LNCaP clone FGC (cell line): ENCODE results near the gene MED28.
"Not testable (repeated sequence)": the region's sequence is repeated elsewhere in the genome, so short reads cannot be mapped to it uniquely, and the experiment has no call there.

ENCODE experiments used
- DNase-seq: peaks from one replicate; pipeline ENCODE4 v3.0.0-alpha.2; 2011; ENCODE audit warnings: low read depth
- H3K4me3 ChIP-seq: 2 replicates; pipeline ENCODE4 v1.5.1; 2011; ENCODE audit warnings: mild to moderate bottlenecking, low read depth, low read length, control low read depth
- TF ChIP-seq, protein P1 (sequence below): IDR thresholded peaks from 2 replicates; pipeline ENCODE4 v1.5.1; 2012; ENCODE audit warnings: mild to moderate bottlenecking; ENCODE audit not compliant: control insufficient read depth, insufficient read depth; ENCODE audit errors: extremely low read depth

The MED28 gene

GRCh38 chr4:17646693-17647092, 32.3 kb downstream of the MED28 start:
- DNase-seq, result no peak
- H3K4me3 ChIP-seq, result no peak overlapping the region
- TF ChIP-seq, protein P1, sequence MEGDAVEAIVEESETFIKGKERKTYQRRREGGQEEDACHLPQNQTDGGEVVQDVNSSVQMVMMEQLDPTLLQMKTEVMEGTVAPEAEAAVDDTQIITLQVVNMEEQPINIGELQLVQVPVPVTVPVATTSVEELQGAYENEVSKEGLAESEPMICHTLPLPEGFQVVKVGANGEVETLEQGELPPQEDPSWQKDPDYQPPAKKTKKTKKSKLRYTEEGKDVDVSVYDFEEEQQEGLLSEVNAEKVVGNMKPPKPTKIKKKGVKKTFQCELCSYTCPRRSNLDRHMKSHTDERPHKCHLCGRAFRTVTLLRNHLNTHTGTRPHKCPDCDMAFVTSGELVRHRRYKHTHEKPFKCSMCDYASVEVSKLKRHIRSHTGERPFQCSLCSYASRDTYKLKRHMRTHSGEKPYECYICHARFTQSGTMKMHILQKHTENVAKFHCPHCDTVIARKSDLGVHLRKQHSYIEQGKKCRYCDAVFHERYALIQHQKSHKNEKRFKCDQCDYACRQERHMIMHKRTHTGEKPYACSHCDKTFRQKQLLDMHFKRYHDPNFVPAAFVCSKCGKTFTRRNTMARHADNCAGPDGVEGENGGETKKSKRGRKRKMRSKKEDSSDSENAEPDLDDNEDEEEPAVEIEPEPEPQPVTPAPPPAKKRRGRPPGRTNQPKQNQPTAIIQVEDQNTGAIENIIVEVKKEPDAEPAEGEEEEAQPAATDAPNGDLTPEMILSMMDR, result no peak

DNA sequence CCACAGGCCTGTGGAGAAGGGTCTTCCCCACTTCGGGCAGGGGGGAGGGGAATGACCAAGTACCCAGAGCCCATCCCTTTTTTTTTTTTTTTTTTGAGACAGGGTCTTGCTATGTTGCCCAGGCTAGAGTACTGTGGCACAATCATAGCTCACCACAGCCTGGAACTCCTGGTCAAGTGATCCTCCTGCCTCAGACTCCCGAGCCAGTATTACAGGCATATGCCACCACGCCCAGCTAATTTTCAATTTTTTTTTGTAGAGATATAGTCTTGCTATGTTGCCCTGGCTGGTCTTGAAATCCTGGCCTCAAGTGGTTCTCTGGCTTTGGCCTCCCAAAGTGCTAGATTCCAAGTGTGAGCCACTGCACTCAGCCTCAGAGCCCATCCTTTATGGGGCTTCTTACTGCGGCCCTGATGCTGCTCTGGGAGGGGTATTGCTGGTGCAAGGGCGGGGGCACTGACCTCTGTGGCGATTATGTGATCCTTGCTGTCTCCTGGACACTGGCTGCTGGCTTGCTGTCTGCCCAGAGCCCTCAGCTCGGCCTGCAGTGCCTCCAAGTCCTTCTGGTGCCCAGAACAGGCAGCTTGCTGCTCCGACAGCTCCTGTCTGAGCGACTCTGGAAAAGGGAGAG, 32.9 kb downstream of the MED28 start:
- no peak overlapping the region for H3K4me3 ChIP-seq
- TF ChIP-seq, protein P1, result no peak
- DNase-seq, result no peak

GRCh38 chr4:17647927-17648326, 33.5 kb downstream of the MED28 start:
- H3K4me3 ChIP-seq, result no peak overlapping the region
- DNase-seq, result no peak
- TF ChIP-seq, protein P1, result no peak

DNA sequence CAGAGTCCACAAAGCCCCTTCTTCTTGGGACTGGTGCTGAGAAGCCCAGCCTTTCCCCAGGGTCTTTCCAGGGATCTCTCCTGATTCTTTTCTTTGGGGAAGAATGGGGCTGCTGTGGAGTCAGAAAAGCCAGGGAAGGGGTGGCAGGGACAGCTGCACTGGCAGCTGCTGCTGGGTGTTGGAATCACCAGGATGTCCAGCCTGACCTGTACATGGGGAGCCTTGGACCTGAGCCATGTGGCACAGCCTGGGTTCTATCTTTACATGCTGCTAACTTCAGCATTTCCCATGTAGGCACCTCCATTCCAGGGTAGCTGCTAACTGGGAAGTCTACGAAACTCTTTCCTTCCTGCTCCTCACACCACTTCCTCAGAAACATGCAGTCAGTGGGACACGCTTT, 36.0 kb downstream of the MED28 start:
- H3K4me3 ChIP-seq, result no peak overlapping the region
- no peak for DNase-seq
- TF ChIP-seq, protein P1, result no peak

DNA sequence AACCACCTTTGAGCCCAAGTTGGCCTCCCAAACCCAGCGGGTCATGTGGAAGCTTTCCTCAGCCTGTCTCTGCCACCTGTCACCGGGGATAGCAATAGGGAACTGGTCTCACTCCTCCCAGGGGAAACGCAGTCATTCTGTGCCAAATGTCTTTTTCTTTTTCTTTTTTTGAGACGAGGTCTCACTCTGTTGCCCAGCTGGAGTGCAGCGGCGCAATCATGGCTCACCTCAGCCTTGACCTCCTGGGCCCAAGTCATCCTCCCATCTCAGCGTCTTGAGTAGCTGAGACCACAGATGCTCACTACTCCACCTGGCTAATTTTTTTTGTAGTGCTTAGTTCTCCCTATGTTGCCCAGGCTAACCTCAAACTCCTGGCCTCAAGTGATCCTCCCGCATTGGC, 40.3 kb downstream of the MED28 start:
- TF ChIP-seq, protein P1, result no peak
- no peak for DNase-seq
- H3K4me3 ChIP-seq, result no peak overlapping the region

DNA sequence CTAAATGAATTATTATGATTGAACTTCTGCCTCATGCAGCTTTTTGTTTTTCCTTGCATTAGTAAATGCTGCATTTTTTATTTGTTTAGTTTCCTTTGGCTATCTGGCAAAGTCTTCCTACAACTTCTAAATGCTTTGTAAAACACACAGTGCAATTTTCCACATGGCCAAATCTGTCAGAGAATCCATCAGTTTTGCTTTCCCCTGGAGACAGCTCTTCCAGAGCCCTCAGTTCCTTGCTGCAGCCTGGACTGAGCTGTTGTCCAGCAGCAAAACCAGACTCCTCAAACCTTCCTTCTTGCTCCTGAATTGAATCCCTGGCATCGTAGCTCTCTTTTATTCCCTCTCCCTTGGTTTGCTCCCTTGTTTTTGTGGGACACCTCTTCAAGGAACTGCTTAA, 42.6 kb downstream of the MED28 start:
- DNase-seq, result no peak
- no peak overlapping the region for H3K4me3 ChIP-seq
- TF ChIP-seq, protein P1, result no peak

- DNase-seq, result no peak
- H3K4me3 ChIP-seq, result no peak overlapping the region
- TF ChIP-seq, protein P1, result no peak
Observed at GRCh38 chr4:17657849-17658248, 43.4 kb downstream of the MED28 start.

DNA sequence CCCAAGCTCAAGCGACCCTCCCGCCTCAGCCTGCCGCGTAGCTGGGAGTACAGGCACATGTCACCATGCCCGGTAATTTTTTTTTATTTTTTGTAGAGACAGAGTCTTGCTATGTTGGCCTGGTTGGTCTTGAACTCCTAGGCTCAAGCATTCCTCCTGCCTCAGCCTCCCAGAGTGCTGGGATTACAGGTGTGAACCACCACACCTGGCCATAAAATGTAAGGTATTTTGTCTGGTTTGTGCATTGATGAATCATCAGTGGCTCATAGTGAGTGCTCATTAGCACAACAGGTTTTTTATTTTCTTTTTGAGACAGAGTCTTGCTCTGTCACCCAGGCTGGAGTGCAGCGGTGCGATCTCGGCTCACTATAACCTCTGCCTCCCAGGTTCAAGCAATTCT, 44.8 kb downstream of the MED28 start:
- not testable (repeated sequence) for DNase-seq, H3K4me3 ChIP-seq
